GM19238 (cell line): ENCODE data around the gene ASXL2.

Experiments used
- DNase-seq: peaks from one replicate; pipeline ENCODE4 v3.0.0; 2011; ENCODE audit warnings: low spot score; ENCODE audit not compliant: insufficient read length

The ASXL2 gene

DNA sequence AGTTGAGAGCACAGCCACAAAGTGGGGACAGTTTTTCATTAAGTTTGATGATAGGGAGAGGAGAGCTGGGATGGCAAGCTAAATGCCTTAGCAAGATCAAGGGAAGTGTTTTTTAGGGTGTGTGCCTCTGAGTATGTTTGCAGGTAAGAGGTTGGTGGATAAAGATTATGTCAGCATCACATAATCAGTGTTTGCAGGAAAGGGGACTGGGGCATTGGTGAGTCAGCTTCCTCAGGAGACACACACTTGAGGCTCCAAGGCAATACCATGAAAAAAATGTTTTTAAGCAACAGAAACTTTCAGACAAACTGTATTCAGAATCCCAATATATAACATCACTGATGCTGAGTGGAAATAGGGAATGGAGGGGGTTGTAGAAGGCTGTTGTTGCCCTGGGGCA is 179.5 kb downstream of the ASXL2 start:
- DNase-seq, result no peak

DNA sequence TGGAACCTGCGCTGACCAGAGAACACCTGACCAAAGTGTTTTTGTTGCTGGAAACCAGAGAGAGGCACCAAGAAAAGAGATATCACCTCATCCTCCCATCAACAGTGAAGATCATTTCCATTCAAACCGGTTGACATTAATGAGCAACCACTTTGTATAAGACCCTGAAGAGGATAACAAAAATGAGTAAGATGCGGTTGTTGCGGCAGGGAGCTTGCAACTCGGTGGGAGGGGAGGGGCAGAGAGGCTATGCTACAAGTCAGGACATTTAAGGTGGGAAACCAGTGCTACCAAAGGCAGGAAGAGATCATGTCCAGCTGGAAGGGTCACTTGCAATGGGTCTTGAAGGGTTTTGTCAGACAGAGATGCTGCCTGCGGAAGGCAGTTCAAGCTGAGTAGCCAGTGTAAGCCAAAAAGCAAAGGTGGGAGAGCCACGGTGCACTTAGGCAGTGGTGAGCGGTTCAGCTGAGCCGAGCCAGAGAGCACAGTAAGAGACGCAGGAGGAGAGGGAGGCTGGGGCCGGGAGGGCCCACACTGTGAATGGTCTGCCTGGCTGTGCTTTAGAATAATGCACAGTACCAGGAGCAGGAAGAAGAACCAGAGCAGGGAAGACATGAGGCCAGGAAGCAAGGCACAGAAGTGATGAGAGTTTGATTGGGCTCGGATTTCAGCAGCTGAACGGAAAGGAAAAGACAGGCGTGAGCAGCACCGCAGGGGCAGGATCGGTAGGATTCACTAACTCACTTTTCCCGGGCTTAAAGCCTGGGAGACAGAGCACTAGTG is 180.5 kb downstream of the ASXL2 start:
- no peak for DNase-seq

DNA sequence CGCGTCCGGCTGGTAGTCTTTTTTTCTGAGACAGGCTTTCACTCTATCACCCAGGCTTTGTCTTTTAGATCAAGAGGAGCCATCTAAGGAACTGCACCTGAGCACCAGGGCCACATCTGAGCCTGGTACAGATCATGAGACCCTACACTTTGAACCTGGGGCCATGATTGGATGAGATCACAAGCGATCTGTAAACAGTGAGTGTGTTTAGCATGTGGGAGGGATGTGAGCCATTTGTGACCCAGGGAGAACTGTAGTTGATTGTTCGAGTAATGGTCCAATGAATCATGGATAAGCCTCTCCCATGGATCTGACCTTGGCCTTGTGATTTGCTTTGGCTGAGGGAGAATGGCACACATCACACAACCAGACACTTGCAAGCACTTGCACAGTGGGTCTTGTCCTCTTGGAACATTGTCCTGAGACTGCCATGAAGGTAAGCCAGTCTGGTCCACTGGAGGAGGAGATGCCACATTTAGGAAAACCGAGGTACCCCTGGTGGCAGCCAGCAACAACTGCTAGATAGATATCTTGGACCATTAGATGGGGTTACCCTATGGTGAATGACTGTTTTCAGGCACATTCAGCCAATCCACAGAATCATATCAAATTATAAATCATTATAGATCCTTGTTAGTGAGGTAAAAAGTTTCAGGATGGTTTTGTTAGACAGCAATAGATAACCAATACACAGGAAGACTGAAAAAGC is 185.4 kb downstream of the ASXL2 start:
- no peak for DNase-seq

GRCh38 chr2:25692143-25692542 is 186.1 kb downstream of the ASXL2 start:
- no peak for DNase-seq

DNA sequence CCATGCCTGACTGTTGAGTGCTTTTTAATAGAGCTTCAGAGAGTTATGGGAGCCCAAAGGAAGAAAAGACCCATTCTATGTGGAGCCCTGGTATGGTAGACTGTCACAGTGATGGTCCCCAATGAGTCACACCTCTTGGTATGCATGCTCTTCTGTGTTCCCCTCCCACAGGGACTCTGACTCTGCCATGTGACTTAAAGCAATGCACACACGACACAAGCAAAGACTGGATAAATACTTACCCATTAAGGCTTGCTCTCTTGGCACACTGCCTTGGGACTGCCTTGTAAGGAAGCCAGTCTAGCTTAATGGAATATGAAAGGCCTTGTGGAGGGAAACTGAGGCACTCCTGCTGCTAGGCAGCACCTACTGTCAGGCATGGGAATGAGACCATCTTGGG is 188.2 kb downstream of the ASXL2 start:
- no peak for DNase-seq

- no peak for DNase-seq
These were observed 190.1 kb downstream of the ASXL2 start for GRCh38 chr2:25688236-25688635.

GRCh38 chr2:25685741-25686140 is 192.5 kb downstream of the ASXL2 start:
- no peak for DNase-seq

GRCh38 chr2:25684577-25685473 is 193.5 kb downstream of the ASXL2 start:
- no peak for DNase-seq
